C4-2B (cell line): ENCODE measurements around the gene BIRC3.

Source experiments
- CTCF ChIP-seq: fragments of 450-650 bp; conservative IDR thresholded peaks from 2 replicates; pipeline ENCODE4 v1.5.1; 2017; ENCODE audit warnings: mild to moderate bottlenecking
- ZFX ChIP-seq: fragments of 450-650 bp; IDR thresholded peaks from 2 replicates; pipeline ENCODE4 v1.6.1; 2017

- no peak for TF ChIP-seq CTCF
- TF ChIP-seq ZFX, result no peak
These were observed 47.7 kb downstream of the BIRC3 start for GRCh38 chr11:102364991-102365390.
